Stimulated activated CD8-positive, alpha-beta memory T cell treated with anti-CD3 and anti-CD28 coated beads, Interleukin-15, amount 100 ng/mL, for 48 hours (primary cell): Measurements from ENCODE around the gene QRSL1.
"Not testable (repeated sequence)": the region's sequence is repeated elsewhere in the genome, so short reads cannot be mapped to it uniquely, and the experiment has no call there.

Experiments used
- DNase-seq, 2 donors: peaks; one replicate each; pipeline ENCODE4 v3.0.0-alpha.2; 2020; ENCODE audit warnings: low read depth in 2 of 2

Gene QRSL1

DNA sequence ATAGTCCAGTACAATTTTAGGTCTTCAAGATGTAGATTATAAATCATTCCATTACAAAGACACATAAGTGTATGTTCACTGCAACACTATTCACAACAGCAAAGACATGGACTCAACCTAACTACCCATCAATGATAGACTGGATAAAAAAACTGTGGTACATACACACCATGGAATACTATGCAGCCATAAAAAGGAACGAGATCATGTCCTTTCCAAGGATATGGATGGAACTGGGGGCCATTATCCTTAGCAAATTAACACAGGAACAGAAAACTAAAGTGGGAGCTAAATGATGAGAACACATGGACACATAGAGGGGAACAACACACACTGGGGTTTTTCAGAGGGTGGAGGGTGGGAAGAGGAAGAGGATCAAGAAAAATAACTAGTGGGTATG lies 6.3 kb upstream of the QRSL1 start:
- DNase-seq = no peak

DNA sequence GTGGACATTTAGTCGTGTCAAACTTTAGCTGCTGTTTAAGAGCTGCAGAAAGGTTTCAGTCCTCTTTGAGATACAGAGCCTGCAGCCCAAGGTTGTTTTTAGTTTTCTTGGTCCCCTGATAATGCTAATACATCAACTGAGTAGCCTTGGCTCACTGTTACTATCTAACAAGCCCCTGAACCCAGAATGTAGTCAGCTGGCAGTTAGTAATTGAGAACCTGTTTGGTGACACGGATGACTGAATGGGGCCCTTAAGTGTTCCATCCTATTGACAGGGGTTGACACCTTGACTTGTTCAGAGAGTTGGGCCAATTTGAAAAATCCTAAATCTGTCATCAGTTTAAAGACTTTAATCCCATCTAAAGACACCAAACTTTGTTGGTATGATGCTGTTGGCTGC lies 2.9 kb upstream of the QRSL1 start:
- DNase-seq = no peak

DNA sequence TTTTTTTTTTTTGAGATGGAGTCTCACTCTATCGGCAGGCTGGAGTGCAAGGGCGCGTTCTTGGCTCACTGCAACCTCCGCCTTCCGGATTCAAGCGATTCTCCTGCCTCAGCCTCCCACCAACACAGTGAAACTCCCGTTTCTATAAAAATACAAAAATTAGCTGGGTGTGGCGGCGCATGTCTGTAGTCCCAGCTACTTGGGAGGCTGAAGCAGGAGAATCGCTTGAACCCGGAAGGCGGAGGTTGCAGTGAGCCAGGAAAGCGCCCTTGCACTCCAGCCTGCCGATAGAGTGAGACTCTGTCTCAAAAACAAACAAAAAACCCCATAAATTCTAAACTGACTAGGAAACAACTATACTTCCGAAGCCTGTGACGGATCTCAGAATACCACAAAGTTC lies 1.6 kb upstream of the QRSL1 start:
- DNase-seq = not testable (repeated sequence)

DNA sequence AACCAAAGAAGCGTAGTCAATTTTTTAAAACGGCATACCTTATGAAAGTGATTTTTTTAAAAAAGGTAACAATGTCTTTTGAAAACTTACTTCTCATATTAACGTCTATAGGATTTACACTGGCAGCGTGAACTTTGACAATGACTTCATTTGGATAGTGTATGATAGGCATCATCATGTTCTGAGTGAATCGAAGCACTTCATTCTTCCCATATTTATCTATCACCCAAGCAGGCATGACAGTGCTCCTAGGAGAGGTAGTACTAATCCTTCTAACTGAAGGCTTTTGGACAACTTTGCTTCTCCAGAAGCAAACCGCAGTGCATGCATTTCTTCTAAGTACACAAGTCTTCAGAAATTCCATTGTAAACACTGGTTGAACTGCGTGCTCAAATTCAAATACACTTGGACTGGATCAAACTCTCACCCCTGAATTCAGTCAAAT lies 698 bp upstream of the QRSL1 start:
- DNase-seq = no peak

DNA sequence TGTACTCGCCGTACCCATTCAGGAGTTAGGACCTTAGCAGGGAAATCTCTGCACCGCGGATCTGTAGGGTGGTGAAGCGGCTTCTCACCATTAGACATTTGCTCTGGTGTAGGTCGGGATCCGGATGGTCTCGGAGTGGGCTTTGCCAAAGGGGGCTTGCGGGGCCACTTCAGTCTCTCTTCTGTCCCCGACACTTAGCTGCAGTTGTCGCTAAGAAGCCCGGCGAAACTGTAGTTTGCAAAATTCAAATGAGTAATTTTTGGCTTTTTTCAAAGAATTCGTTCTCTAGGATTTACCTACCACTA lies 433 bp downstream of the QRSL1 start:
- peak in 1 of 2 donors; percentile 3 for DNase-seq

DNA sequence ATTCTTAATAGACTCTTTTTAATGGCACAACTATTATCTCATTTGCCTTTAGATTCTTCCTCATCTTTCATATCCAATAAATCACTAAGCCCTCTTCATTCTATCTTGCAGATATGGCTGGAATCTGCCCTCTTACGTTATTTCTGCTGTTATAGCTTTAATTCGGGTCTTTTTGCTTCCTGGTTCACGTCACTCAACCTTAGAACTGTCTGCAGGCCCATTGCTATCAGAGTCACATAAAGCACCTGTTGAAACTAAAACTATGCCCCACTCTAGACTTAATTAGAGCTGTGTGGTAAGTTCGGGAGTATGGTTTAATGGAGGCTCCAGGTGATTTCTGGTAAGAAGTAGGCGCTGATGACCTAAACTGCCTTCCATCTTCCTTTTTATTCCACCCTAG lies 988 bp downstream of the QRSL1 start:
- DNase-seq = no peak

- no peak for DNase-seq
Observed at GRCh38 chr6:106631346-106631745, 2.0 kb downstream of the QRSL1 start.

GRCh38 chr6:106634565-106634964 lies 5.2 kb downstream of the QRSL1 start:
- DNase-seq = no peak

DNA sequence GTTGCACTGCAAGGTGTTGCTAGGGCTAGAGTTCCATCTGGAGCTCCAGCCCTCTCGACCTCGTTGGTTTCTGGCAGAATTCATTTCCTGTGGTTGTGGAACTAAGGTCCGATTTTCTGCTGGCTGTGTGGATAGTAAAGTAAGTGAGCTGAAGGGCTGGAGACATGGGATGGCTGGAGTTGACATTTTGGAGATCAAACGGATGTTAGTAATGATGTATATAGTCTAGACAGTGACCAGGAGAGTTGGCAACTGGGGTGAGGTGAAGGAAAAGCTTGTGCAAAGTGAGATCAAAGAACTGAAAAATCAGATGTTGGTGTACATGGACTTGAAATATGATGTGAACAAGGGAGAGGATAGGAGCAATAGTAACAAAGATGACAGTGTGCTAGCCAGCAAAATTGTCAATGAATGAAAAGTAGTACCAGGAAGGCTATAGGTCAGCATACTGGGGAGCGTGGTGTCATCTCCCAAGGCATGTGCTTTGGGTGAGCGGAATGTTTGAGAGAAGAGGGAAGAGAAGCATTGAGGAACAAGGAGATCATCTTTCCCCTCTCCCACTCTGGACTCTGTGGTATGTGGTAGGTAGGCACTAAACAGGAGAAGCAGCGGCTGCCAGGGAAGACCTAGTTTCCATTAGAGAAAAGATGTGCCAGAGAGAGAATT lies 7.8 kb downstream of the QRSL1 start:
- no peak for DNase-seq

DNA sequence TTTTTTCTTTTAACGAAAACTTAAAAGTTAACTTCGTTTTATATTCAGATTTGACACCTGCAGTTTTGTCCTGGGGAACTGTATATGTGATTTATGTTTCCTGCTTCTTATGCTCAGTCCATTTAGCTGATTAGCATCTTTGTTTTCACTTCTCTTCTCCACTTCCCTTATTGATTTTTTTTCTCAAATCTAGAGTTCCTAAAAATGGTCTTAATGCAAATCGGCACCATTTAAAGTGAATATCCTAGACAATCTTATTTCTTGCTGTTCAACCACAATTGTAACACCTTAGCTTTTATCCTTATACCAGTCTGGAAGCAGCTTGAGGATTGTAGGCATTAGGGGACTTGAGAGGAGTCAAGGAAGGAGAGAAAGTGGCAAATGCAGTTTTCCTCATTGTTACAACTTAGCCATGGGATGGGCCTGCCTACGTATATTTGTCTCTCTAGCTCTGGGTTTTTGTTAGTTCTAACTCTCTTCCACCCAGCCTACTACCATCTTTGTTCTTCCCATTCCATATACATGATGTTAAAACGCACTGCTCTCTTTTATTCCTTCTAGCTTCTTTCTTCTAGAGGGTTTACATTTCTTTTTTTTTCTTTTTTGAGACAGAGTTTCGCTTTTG lies 8.5 kb downstream of the QRSL1 start:
- DNase-seq = no peak

- DNase-seq = no peak
Observed at GRCh38 chr6:106639812-106640211, 10.4 kb downstream of the QRSL1 start.

GRCh38 chr6:106642476-106642875 lies 13.1 kb downstream of the QRSL1 start:
- no peak for DNase-seq

GRCh38 chr6:106643061-106643460 lies 13.7 kb downstream of the QRSL1 start:
- no peak for DNase-seq

DNA sequence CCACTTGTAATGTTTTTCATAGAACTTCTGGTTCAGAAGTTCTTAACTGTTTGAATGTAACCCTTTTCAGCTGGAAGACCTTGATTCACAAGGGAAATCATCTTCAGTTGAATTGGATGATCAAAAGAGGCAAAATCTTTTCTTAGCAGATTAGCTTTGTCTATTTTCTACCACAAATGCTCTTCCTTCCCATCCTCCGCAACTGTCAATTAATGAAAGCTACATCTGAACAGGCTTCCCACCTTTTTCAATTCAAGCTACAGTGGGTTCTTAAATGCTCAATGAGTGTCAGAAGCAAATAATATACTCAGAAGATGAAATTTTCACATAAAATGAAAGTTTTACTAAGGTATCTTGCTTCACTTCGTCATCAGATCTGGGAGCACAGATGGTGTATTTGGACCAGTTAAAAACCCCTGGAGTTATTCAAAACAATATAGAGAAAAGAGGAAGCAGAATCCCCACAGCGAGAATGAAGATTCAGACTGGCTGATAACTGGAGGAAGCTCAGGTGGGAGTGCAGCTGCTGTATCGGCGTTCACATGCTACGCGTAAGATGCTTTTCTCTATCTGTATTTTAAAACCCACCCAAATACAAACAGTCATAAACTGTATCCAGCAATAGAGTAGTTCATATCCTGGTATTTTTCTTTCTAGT lies 19.4 kb downstream of the QRSL1 start:
- no peak for DNase-seq

GRCh38 chr6:106658469-106658868 lies 29.1 kb downstream of the QRSL1 start:
- DNase-seq = no peak

- DNase-seq = no peak
Observed at GRCh38 chr6:106659859-106660258, 30.5 kb downstream of the QRSL1 start.

- no peak for DNase-seq
Observed at GRCh38 chr6:106662458-106662857, 33.1 kb downstream of the QRSL1 start.

GRCh38 chr6:106666282-106667021 lies 37.1 kb downstream of the QRSL1 start:
- DNase-seq = no peak

DNA sequence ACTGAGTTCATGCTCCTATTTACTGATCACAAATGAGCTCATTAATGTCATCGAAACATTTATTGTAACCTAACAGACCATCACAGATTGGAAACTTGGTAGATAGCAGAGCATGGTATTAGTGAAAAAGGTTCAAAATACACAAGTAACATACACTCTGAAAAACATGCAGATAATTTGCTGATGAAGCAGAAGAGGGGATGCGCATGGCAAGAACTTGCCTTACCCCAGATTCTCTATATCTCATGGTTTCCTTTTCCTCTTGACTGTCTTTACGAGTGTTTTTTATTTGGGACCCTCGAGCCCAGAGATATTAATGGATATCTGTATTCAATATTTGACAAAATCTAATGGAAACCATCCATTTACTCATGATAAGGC lies 37.6 kb downstream of the QRSL1 start:
- no peak for DNase-seq

DNA sequence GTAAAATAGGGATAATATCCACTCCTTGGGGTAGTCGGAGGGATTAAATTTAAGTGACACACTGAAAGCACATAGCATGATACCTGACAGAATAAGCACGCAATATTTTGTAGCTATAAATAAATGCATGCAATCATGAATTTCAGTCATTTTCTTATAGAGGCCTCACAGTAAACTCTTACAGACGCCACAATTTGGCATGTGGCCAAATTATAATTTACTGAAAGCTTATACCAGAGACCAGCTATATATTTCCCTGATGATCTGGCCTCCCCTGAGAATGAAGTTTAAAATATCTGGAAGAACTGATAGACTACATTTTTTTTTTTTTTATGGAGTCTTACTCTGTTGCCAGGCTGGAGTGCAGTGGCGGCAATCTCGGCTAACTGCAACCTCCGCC lies 40.9 kb downstream of the QRSL1 start:
- DNase-seq = no peak

DNA sequence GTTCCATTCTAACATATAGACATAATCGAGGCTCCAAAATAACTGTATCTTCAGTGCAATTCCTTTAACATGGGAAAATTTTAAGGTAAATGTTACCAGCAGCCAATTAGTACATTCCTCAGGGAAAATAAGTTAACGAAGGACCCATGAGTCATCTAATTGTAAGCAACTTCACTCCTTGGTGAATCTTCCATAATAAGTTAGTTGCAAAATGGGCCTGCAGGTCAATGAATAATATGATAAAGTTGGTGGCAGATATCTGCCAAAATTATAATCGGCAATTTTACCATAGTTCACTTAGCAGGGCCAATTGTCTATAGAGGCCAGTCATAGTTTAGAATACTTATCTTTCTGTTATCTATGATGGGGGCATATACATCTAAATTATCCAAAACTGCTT lies 42.3 kb downstream of the QRSL1 start:
- DNase-seq = no peak

GRCh38 chr6:106674541-106675229 lies 45.3 kb downstream of the QRSL1 start:
- no peak for DNase-seq
